ENCODE data around the gene TNS3.

TNS3 gene

DNA sequence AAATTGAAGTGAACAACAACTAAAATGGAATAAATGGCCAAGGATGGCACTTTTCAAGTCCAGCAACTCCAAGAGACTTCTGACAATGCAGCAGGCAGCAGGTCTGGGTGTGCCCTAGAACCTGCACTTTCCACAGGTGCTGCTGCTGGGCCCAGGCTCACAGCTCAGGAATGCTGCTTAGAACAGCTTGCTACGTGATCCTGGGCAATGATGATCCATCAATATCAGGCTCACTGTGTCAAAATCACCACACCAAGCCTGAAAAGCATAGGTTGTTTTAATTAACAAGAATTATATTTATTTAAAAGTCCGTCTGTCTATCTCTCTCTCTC, 148.4 kb downstream of the TNS3 start:
- no peaks in the 10 kb centered on the region for H3K9me3 Mint-ChIP-seq

GRCh38 chr7:47432671-47433563, 149.0 kb downstream of the TNS3 start:
- H3K4me3 Mint-ChIP-seq: no peak overlapping the region
- no peaks in the 10 kb centered on the region for H3K4me1 Mint-ChIP-seq
- H3K9me3 Mint-ChIP-seq: no peaks in the 10 kb centered on the region
- H3K36me3 Mint-ChIP-seq: no peaks in the 10 kb centered on the region
- no peak overlapping the region for H3K27ac Mint-ChIP-seq
- no peaks in the 10 kb centered on the region for H3K27me3 Mint-ChIP-seq

More for the DNA sequence above, 148.4 kb downstream of the TNS3 start:
- H3K27me3 Mint-ChIP-seq: no peaks in the 10 kb centered on the region
- no peak overlapping the region for H3K27ac Mint-ChIP-seq
- H3K36me3 Mint-ChIP-seq: no peaks in the 10 kb centered on the region
- no peaks in the 10 kb centered on the region for H3K4me1 Mint-ChIP-seq
- no peak overlapping the region for H3K4me3 Mint-ChIP-seq

DNA sequence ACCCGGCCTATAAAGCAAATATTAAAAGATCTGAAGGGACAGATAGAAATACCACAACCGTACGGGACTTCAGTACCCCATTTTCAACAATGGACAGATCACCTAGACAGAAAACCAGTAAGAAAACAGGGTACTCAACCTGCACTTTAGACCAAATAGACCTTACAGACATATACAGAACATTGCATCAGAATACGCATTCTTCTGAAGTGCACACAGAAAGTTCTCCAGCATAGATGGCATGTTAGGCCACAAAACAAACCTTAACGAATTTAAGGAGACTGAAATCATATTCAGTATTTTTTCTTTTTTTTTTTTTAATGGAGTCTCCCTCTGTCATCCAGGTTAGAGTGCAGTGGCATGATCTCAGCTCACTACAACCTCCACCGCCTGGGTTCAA, 151.5 kb downstream of the TNS3 start:
- no peak overlapping the region for H3K27ac Mint-ChIP-seq
- H3K4me1 Mint-ChIP-seq: no peaks in the 10 kb centered on the region
- no peak overlapping the region for H3K4me3 Mint-ChIP-seq
- H3K9me3 Mint-ChIP-seq: no peaks in the 10 kb centered on the region
- H3K36me3 Mint-ChIP-seq: no peaks in the 10 kb centered on the region
- no peaks in the 10 kb centered on the region for H3K27me3 Mint-ChIP-seq

GRCh38 chr7:47428768-47429472, 153.0 kb downstream of the TNS3 start:
- no peak overlapping the region for H3K27ac Mint-ChIP-seq
- H3K36me3 Mint-ChIP-seq: no peaks in the 10 kb centered on the region
- no peaks in the 10 kb centered on the region for H3K9me3 Mint-ChIP-seq
- no peak overlapping the region for H3K4me3 Mint-ChIP-seq
- H3K4me1 Mint-ChIP-seq: no peaks in the 10 kb centered on the region
- no peaks in the 10 kb centered on the region for H3K27me3 Mint-ChIP-seq

- Mint-ChIP-seq H3K4me3 (no peak overlapping the region), H3K4me1 (no peaks in the 10 kb centered on the region), H3K36me3 (no peaks in the 10 kb centered on the region)
Measured at GRCh38 chr7:47428052-47428767, 153.7 kb downstream of the TNS3 start.

GRCh38 chr7:47427051-47427643, 154.8 kb downstream of the TNS3 start:
- Mint-ChIP-seq H3K27me3 (no peaks in the 10 kb centered on the region), H3K27ac (no peak overlapping the region), H3K4me3 (no peak overlapping the region), H3K4me1 (no peaks in the 10 kb centered on the region), H3K36me3 (no peaks in the 10 kb centered on the region), H3K9me3 (no peaks in the 10 kb centered on the region)

More at GRCh38 chr7:47428052-47428767, 153.7 kb downstream of the TNS3 start:
- Mint-ChIP-seq H3K27ac (no peak overlapping the region), H3K27me3 (no peaks in the 10 kb centered on the region), H3K9me3 (no peaks in the 10 kb centered on the region)

DNA sequence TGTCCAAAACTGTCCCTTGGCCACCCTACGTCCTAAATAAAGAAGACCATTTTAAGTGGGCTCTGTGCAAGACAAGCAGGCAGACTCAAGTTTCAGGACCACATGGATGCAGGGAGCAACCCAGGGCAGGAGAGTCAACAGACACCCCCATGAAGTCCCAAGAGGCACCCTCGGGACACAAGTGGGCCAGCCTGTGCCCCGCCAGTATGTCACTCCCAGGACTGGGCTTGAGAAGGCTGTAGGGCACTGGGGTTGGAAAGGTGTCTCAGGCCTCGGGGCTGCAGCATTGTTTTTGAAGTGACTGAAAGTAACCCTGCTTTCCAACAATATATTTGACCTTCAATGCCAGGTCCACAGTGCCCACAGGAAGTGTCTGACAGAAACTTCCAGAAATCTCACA, 157.4 kb downstream of the TNS3 start:
- Mint-ChIP-seq H3K4me1 (no peaks in the 10 kb centered on the region), H3K36me3 (no peaks in the 10 kb centered on the region), H3K27me3 (no peaks in the 10 kb centered on the region), H3K4me3 (no peak overlapping the region), H3K9me3 (peaks cover 6% of the 10 kb centered on the region), H3K27ac (no peak overlapping the region)

- Mint-ChIP-seq H3K4me3 (no peak overlapping the region), H3K36me3 (no peaks in the 10 kb centered on the region), H3K9me3 (peaks cover 6% of the 10 kb centered on the region), H3K27me3 (no peaks in the 10 kb centered on the region), H3K27ac (no peak overlapping the region), H3K4me1 (no peaks in the 10 kb centered on the region)
Measured at GRCh38 chr7:47423196-47423595, 158.7 kb downstream of the TNS3 start.

- Mint-ChIP-seq H3K9me3 (peaks cover 6% of the 10 kb centered on the region), H3K27me3 (no peaks in the 10 kb centered on the region), H3K27ac (no peak overlapping the region), H3K4me3 (no peak overlapping the region), H3K36me3 (no peaks in the 10 kb centered on the region), H3K4me1 (no peaks in the 10 kb centered on the region)
Measured at GRCh38 chr7:47422611-47423010, 159.3 kb downstream of the TNS3 start.

DNA sequence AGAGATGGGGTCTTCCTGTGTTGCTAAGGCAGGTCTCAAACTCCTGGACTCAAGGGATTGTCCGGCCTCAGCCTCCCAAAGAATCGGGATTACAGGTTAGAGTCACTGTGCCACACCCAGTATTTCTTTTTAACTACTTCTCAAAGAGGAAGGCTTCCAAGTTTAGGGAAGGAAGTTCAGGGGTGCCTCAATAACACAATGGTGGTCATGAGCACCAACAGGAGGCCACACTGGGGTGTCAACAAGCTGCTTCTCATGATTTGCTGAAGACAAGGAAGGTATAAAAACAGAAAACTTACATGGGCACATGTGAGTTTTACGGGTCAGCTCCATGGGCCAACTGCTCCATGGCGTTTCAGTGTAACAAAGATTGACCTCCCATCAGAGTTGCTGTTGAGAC, 160.5 kb downstream of the TNS3 start:
- H3K36me3 Mint-ChIP-seq: no peaks in the 10 kb centered on the region
- H3K9me3 Mint-ChIP-seq: peaks cover 6% of the 10 kb centered on the region
- no peak overlapping the region for H3K4me3 Mint-ChIP-seq
- no peaks in the 10 kb centered on the region for H3K4me1 Mint-ChIP-seq
- H3K27ac Mint-ChIP-seq: no peak overlapping the region
- H3K27me3 Mint-ChIP-seq: no peaks in the 10 kb centered on the region

DNA sequence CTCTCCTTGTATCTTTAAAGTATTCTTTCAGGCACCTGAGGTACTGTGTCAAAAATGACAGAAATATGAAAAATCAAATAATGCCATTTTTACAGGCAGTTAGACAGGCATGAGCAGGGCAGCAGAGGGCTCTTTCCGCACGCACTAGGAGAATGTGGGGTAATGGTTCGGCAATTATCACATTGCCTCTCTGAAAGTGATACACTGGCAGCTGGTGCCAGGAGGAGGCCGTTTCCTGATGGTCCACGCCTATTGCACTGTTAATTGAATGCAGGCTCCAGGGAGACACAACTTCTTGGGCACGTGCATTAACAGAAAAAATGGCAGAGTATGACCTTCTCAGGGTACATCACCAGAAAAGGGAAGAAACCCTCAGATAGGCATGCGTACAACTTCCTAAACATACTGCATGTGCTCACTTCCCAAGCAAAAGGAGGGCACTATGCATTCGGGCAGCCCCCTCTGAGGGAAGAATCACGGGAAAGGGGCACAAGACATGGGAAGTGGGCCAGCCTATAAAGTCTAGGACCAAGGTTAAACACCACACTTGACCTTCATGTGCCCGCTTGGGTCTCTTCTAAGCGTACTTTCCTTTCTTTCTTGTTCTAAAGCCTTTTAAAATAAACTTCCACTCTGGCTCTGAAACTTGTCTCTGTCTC, 161.7 kb downstream of the TNS3 start:
- no peaks in the 10 kb centered on the region for H3K4me1 Mint-ChIP-seq
- peaks cover 6% of the 10 kb centered on the region for H3K9me3 Mint-ChIP-seq
- H3K4me3 Mint-ChIP-seq: no peak overlapping the region
- H3K27ac Mint-ChIP-seq: no peak overlapping the region
- H3K36me3 Mint-ChIP-seq: no peaks in the 10 kb centered on the region
- H3K27me3 Mint-ChIP-seq: no peaks in the 10 kb centered on the region

GRCh38 chr7:47419471-47419870, 162.4 kb downstream of the TNS3 start:
- no peak overlapping the region for H3K4me3 Mint-ChIP-seq
- no peaks in the 10 kb centered on the region for H3K4me1 Mint-ChIP-seq
- no peak overlapping the region for H3K27ac Mint-ChIP-seq
- H3K27me3 Mint-ChIP-seq: no peaks in the 10 kb centered on the region
- no peaks in the 10 kb centered on the region for H3K36me3 Mint-ChIP-seq
- peaks cover 6% of the 10 kb centered on the region for H3K9me3 Mint-ChIP-seq

- no peak overlapping the region for H3K27ac Mint-ChIP-seq
- no peaks in the 10 kb centered on the region for H3K27me3 Mint-ChIP-seq
- no peaks in the 10 kb centered on the region for H3K4me1 Mint-ChIP-seq
- H3K36me3 Mint-ChIP-seq: no peaks in the 10 kb centered on the region
- H3K9me3 Mint-ChIP-seq: peaks cover 6% of the 10 kb centered on the region
- no peak overlapping the region for H3K4me3 Mint-ChIP-seq
Measured at GRCh38 chr7:47418601-47419309, 163.2 kb downstream of the TNS3 start.

DNA sequence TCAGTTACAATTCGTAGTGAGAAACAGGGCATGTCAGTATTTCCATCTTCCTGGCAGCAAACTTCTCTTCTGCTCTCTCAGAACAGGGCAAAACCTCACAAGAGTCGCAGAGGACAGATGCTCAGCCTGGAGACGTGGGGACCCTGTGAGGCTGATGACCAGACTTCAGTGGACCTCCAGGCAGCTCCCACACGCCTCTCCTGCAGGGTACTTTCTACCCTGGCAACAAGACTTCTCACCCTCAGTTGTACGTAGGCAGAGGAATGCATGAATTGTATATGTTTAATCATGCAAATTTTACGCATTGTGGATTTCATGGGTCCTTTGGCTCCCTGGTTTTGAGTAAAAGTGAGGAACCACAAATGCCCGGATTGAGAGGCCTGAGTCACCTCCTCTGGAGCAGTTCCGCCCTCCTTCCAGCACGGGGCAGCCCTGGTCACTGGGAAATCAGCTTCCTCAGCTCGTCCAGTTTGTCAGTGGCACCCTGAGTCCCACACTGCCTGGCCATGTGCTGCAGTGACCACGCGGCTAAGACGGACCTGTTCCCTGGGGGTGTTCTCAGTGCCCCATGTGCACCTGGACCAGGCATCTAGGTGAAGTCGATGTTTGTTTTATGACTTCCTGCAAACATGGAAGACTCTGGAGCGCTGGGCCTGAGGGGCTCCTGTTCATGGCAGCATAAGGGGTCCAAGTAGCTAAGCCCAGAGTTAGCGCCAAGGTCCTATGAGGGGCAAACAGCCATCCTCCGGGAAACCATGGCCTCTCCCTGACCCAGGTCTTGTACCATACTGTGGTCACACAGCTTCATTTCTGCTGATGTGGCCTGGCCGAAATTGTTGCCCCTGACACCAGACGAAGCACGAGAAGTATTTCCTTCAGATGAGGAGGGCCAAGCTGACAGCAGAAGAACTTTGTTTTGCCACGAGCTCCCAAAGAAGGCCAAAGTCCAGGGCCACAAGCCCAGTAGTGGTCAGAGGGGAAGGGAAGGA, 165.1 kb downstream of the TNS3 start:
- Mint-ChIP-seq H3K27ac (no peak overlapping the region), H3K36me3 (no peaks in the 10 kb centered on the region), H3K27me3 (no peaks in the 10 kb centered on the region), H3K4me1 (no peaks in the 10 kb centered on the region), H3K4me3 (no peak overlapping the region), H3K9me3 (peaks cover 6% of the 10 kb centered on the region)

All from activated naive CD4-positive, alpha-beta T cell treated with anti-CD3 and anti-CD28 coated beads, Interleukin-2, amount 50 U/mL, for 24 hours (primary cell).